ENCODE results near the gene UGT1A10. TPM values are rescaled to one million over a fixed set of nuclear protein-coding genes. Genes with fewer than 3 reads are reported as not detected.

UGT1A10 gene
- total RNA-seq, 2 experiments from 2014 or later, result not detected

GRCh38 chr2:233766416-233766815 lies 130.2 kb downstream of the UGT1A10 start:
- ChIA-PET POLR2A (no interaction called here), CTCF (no interaction called here)
- H3K9me3 Mint-ChIP-seq (ENCODE audit: low read depth), result no peaks in the 10 kb centered on the region
- H3K4me3 Mint-ChIP-seq, result no peak overlapping the region
- ATAC-seq (no peak), DNase-seq (no peak)
- H3K4me1 Mint-ChIP-seq, result no peaks in the 10 kb centered on the region
- H3K36me3 Mint-ChIP-seq (ENCODE audit: low read depth), result no peaks in the 10 kb centered on the region
- H3K27me3 Mint-ChIP-seq, result peaks cover 20% of the 10 kb centered on the region
- intact Hi-C loops (cut with DNase I, micrococcal nuclease), result no loop called here
- H3K27ac Mint-ChIP-seq, result no peak overlapping the region

GRCh38 chr2:233768076-233768475 lies 131.8 kb downstream of the UGT1A10 start:
- ChIA-PET POLR2A (no interaction called here), CTCF (no interaction called here)
- Mint-ChIP-seq H3K27ac (no peak overlapping the region), H3K36me3 (ENCODE audit: low read depth) (no peaks in the 10 kb centered on the region), H3K27me3 (peaks cover 20% of the 10 kb centered on the region), H3K4me1 (no peaks in the 10 kb centered on the region), H3K9me3 (ENCODE audit: low read depth) (no peaks in the 10 kb centered on the region), H3K4me3 (no peak overlapping the region)
- no peak for ATAC-seq
- DNase-seq, result no peak
- intact Hi-C loops (cut with DNase I, micrococcal nuclease), result no loop called here

GRCh38 chr2:233769260-233769659 lies 133.0 kb downstream of the UGT1A10 start:
- no peak for DNase-seq
- ATAC-seq, result no peak
- H3K4me3 Mint-ChIP-seq, result no peak overlapping the region
- CTCF ChIA-PET, result no interaction called here
- H3K4me1 Mint-ChIP-seq, result no peaks in the 10 kb centered on the region
- peaks cover 14% of the 10 kb centered on the region for H3K27me3 Mint-ChIP-seq
- POLR2A ChIA-PET, result no interaction called here
- intact Hi-C loops (cut with DNase I, micrococcal nuclease), result no loop called here
- no peaks in the 10 kb centered on the region for H3K9me3 Mint-ChIP-seq (ENCODE audit: low read depth)
- H3K27ac Mint-ChIP-seq, result no peak overlapping the region
- no peaks in the 10 kb centered on the region for H3K36me3 Mint-ChIP-seq (ENCODE audit: low read depth)

GRCh38 chr2:233772153-233772552 lies 135.9 kb downstream of the UGT1A10 start:
- Mint-ChIP-seq H3K4me1 (no peaks in the 10 kb centered on the region), H3K9me3 (ENCODE audit: low read depth) (peaks cover 14% of the 10 kb centered on the region), H3K4me3 (no peak overlapping the region), H3K27ac (no peak overlapping the region), H3K36me3 (ENCODE audit: low read depth) (no peaks in the 10 kb centered on the region), H3K27me3 (peaks cover 8% of the 10 kb centered on the region)
- ChIA-PET POLR2A (no interaction called here), CTCF (no interaction called here)
- intact Hi-C loops (cut with DNase I, micrococcal nuclease), result no loop called here
- DNase-seq, result no peak
- no peak for ATAC-seq

- H3K36me3 Mint-ChIP-seq (ENCODE audit: low read depth), result no peaks in the 10 kb centered on the region
- H3K9me3 Mint-ChIP-seq (ENCODE audit: low read depth), result peaks cover 14% of the 10 kb centered on the region
- intact Hi-C loops (cut with DNase I, micrococcal nuclease), result no loop called here
- POLR2A ChIA-PET, result no interaction called here
- DNase-seq (no peak), ATAC-seq (no peak)
- no peak overlapping the region for H3K4me3 Mint-ChIP-seq
- H3K27ac Mint-ChIP-seq, result no peak overlapping the region
- H3K4me1 Mint-ChIP-seq, result no peaks in the 10 kb centered on the region
- H3K27me3 Mint-ChIP-seq, result peaks cover 9% of the 10 kb centered on the region
- CTCF ChIA-PET, result no interaction called here
Measured at GRCh38 chr2:233772583-233772982, 136.3 kb downstream of the UGT1A10 start.

GRCh38 chr2:233773854-233774253 lies 137.6 kb downstream of the UGT1A10 start:
- H3K36me3 Mint-ChIP-seq (ENCODE audit: low read depth), result no peaks in the 10 kb centered on the region
- DNase-seq (no peak), ATAC-seq (no peak)
- peaks cover 14% of the 10 kb centered on the region for H3K9me3 Mint-ChIP-seq (ENCODE audit: low read depth)
- H3K4me3 Mint-ChIP-seq, result no peak overlapping the region
- POLR2A ChIA-PET, result no interaction called here
- no peaks in the 10 kb centered on the region for H3K4me1 Mint-ChIP-seq
- H3K27ac Mint-ChIP-seq, result no peak overlapping the region
- peaks cover 12% of the 10 kb centered on the region for H3K27me3 Mint-ChIP-seq
- CTCF ChIA-PET, result interaction anchor here (0.5 kb wide), 1 partner anchor 1293 kb away, joined by 3 read pairs; no protein-coding TSS in a partner anchor
- intact Hi-C loops (cut with DNase I, micrococcal nuclease), result no loop called here

GRCh38 chr2:233775414-233775813 lies 139.2 kb downstream of the UGT1A10 start:
- H3K27ac Mint-ChIP-seq, result no peak overlapping the region
- H3K27me3 Mint-ChIP-seq, result peaks cover 9% of the 10 kb centered on the region
- POLR2A ChIA-PET, result no interaction called here
- CTCF ChIA-PET, result interaction anchor here (0.6 kb wide), 1 partner anchor 1254 kb away, joined by 3 read pairs; no protein-coding TSS in a partner anchor
- intact Hi-C loops (cut with DNase I, micrococcal nuclease), result no loop called here
- H3K9me3 Mint-ChIP-seq (ENCODE audit: low read depth), result peaks cover 14% of the 10 kb centered on the region
- ATAC-seq (no peak), DNase-seq (no peak)
- no peaks in the 10 kb centered on the region for H3K4me1 Mint-ChIP-seq
- H3K4me3 Mint-ChIP-seq, result no peak overlapping the region
- no peaks in the 10 kb centered on the region for H3K36me3 Mint-ChIP-seq (ENCODE audit: low read depth)

- H3K4me1 Mint-ChIP-seq, result no peaks in the 10 kb centered on the region
- intact Hi-C loops (cut with DNase I, micrococcal nuclease), result no loop called here
- CTCF ChIA-PET, result no interaction called here
- H3K4me3 Mint-ChIP-seq, result no peak within 1 kb of the TSS
- ATAC-seq, result no peak
- H3K27me3 Mint-ChIP-seq, result peaks cover 16% of the 10 kb centered on the region
- peaks cover 14% of the 10 kb centered on the region for H3K9me3 Mint-ChIP-seq (ENCODE audit: low read depth)
- POLR2A ChIA-PET, result no interaction called here
- no peaks in the 10 kb centered on the region for H3K36me3 Mint-ChIP-seq (ENCODE audit: low read depth)
- DNase-seq, result no peak
- H3K27ac Mint-ChIP-seq, result no peak within 1 kb of the TSS
Measured at GRCh38 chr2:233778030-233778429, 141.8 kb downstream of the UGT1A10 start, which contains the start of gene MROH2A. Gene MROH2A (plus strand): TSS chr2:233778330. CDS start chr2:233779359, 1,029 bp downstream.

GRCh38 chr2:233779722-233780121 lies 143.5 kb downstream of the UGT1A10 start:
- ATAC-seq (no peak), DNase-seq (no peak)
- H3K27ac Mint-ChIP-seq, result no peak overlapping the region
- H3K4me1 Mint-ChIP-seq, result no peaks in the 10 kb centered on the region
- H3K27me3 Mint-ChIP-seq, result peaks cover 20% of the 10 kb centered on the region
- H3K36me3 Mint-ChIP-seq (ENCODE audit: low read depth), result no peaks in the 10 kb centered on the region
- intact Hi-C loops (cut with DNase I, micrococcal nuclease), result no loop called here
- no peak overlapping the region for H3K4me3 Mint-ChIP-seq
- ChIA-PET POLR2A (interaction anchor here (0.6 kb wide), 1 partner anchor 295 kb away, joined by 5 read pairs; no protein-coding TSS in a partner anchor), CTCF (interaction anchor here (0.7 kb wide), 1 partner anchor 722 kb away, joined by 3 read pairs; no protein-coding TSS in a partner anchor)
- peaks cover 14% of the 10 kb centered on the region for H3K9me3 Mint-ChIP-seq (ENCODE audit: low read depth)

- CTCF ChIA-PET, result no interaction called here
- peaks cover 18% of the 10 kb centered on the region for H3K27me3 Mint-ChIP-seq
- H3K9me3 Mint-ChIP-seq (ENCODE audit: low read depth), result peaks cover 9% of the 10 kb centered on the region
- no peak overlapping the region for H3K27ac Mint-ChIP-seq
- H3K36me3 Mint-ChIP-seq (ENCODE audit: low read depth), result no peaks in the 10 kb centered on the region
- intact Hi-C loops (cut with DNase I, micrococcal nuclease), result no loop called here
- no peak for DNase-seq
- H3K4me3 Mint-ChIP-seq, result no peak overlapping the region
- ATAC-seq, result no peak
- no peaks in the 10 kb centered on the region for H3K4me1 Mint-ChIP-seq
- POLR2A ChIA-PET, result no interaction called here
Measured at GRCh38 chr2:233780771-233781170, 144.5 kb downstream of the UGT1A10 start.

- POLR2A ChIA-PET, result no interaction called here
- Mint-ChIP-seq H3K4me1 (no peaks in the 10 kb centered on the region), H3K27ac (no peak overlapping the region), H3K4me3 (no peak overlapping the region), H3K27me3 (peaks cover 6% of the 10 kb centered on the region), H3K9me3 (ENCODE audit: low read depth) (peaks cover 5% of the 10 kb centered on the region), H3K36me3 (ENCODE audit: low read depth) (no peaks in the 10 kb centered on the region)
- CTCF ChIA-PET, result no interaction called here
- intact Hi-C loops (cut with DNase I, micrococcal nuclease), result no loop called here
- DNase-seq, result no peak
- no peak for ATAC-seq
Measured at GRCh38 chr2:233789554-233789953, 153.3 kb downstream of the UGT1A10 start.

GRCh38 chr2:233791151-233791882 lies 155.1 kb downstream of the UGT1A10 start:
- H3K4me1 Mint-ChIP-seq, result no peaks in the 10 kb centered on the region
- no peak for DNase-seq
- H3K9me3 Mint-ChIP-seq (ENCODE audit: low read depth), result peaks cover 2% of the 10 kb centered on the region
- ATAC-seq, result no peak
- ChIA-PET POLR2A (no interaction called here), CTCF (no interaction called here)
- H3K27ac Mint-ChIP-seq, result no peak overlapping the region
- H3K27me3 Mint-ChIP-seq, result peaks cover 2% of the 10 kb centered on the region
- no peaks in the 10 kb centered on the region for H3K36me3 Mint-ChIP-seq (ENCODE audit: low read depth)
- H3K4me3 Mint-ChIP-seq, result no peak overlapping the region
- intact Hi-C loops (cut with DNase I, micrococcal nuclease), result no loop called here

Measured in activated CD4-positive, alpha-beta T cell treated with anti-CD3 and anti-CD28 coated beads for 36 hours (primary cell).